Neural cell (in vitro differentiated cells): ENCODE data around the gene HACD2.

Experiments used
- EP300 ChIP-seq: fragments of 450-650 bp; conservative IDR thresholded peaks from 2 replicates; pipeline ENCODE4 v1.6.1; 2014; ENCODE audit warnings: antibody characterized with exemption, mild to moderate bottlenecking, moderate library complexity; ENCODE audit not compliant: poor library complexity, severe bottlenecking
- EZH2 ChIP-seq: fragments of 200-600, 300-800 bp; shearing (Covaris generic), sonication (generic); IDR thresholded peaks from 2 replicates; pipeline ENCODE4 v1.6.1; 2014; ENCODE audit warnings: antibody characterized with exemption, low read length, borderline replicate concordance, mild to moderate bottlenecking; ENCODE audit not compliant: insufficient read depth, poor library complexity, severe bottlenecking
- RAD21 ChIP-seq: fragments of 450-650 bp; conservative IDR thresholded peaks from 2 replicates; pipeline ENCODE4 v1.6.1; 2014; ENCODE audit warnings: antibody characterized with exemption, mild to moderate bottlenecking, moderate library complexity
- TF ChIP-seq, protein P1 (sequence below): IDR thresholded peaks from 2 replicates; pipeline ENCODE4 v1.6.1; 2012; ENCODE audit warnings: borderline replicate concordance
- TF ChIP-seq, protein P2 (sequence below): fragments of 450-650 bp; IDR thresholded peaks from 2 replicates; pipeline ENCODE4 v1.5.1; 2014; ENCODE audit warnings: antibody characterized with exemption, mild to moderate bottlenecking, moderate library complexity; ENCODE audit not compliant: poor library complexity, severe bottlenecking

DNA sequence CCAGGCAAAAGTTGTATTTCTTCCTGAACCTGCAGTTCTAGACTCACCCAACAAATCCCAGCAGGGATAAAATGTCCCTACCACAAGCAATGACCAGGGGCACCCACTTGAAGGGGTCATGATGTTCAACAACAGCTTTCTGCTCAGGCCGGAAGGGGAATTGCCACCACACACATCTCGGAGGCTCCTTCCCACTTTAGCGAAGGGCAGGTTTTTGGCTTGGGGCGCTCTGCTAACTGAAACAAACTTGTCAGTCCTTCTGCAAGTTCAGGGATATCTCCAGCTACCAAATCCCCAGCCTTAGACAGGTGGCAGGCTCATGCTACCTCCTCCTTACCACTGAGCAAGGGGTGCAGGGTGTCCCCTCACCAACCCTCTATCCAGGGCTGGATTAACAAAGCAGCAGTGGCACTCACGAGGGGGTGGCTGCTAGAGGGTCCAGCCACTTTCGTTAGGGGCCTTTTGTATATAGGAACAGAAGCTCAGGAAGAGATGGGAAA is 138.2 kb downstream of the HACD2 start:
- TF ChIP-seq, protein P1, sequence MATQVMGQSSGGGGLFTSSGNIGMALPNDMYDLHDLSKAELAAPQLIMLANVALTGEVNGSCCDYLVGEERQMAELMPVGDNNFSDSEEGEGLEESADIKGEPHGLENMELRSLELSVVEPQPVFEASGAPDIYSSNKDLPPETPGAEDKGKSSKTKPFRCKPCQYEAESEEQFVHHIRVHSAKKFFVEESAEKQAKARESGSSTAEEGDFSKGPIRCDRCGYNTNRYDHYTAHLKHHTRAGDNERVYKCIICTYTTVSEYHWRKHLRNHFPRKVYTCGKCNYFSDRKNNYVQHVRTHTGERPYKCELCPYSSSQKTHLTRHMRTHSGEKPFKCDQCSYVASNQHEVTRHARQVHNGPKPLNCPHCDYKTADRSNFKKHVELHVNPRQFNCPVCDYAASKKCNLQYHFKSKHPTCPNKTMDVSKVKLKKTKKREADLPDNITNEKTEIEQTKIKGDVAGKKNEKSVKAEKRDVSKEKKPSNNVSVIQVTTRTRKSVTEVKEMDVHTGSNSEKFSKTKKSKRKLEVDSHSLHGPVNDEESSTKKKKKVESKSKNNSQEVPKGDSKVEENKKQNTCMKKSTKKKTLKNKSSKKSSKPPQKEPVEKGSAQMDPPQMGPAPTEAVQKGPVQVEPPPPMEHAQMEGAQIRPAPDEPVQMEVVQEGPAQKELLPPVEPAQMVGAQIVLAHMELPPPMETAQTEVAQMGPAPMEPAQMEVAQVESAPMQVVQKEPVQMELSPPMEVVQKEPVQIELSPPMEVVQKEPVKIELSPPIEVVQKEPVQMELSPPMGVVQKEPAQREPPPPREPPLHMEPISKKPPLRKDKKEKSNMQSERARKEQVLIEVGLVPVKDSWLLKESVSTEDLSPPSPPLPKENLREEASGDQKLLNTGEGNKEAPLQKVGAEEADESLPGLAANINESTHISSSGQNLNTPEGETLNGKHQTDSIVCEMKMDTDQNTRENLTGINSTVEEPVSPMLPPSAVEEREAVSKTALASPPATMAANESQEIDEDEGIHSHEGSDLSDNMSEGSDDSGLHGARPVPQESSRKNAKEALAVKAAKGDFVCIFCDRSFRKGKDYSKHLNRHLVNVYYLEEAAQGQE = no peak
- TF ChIP-seq, protein P2, sequence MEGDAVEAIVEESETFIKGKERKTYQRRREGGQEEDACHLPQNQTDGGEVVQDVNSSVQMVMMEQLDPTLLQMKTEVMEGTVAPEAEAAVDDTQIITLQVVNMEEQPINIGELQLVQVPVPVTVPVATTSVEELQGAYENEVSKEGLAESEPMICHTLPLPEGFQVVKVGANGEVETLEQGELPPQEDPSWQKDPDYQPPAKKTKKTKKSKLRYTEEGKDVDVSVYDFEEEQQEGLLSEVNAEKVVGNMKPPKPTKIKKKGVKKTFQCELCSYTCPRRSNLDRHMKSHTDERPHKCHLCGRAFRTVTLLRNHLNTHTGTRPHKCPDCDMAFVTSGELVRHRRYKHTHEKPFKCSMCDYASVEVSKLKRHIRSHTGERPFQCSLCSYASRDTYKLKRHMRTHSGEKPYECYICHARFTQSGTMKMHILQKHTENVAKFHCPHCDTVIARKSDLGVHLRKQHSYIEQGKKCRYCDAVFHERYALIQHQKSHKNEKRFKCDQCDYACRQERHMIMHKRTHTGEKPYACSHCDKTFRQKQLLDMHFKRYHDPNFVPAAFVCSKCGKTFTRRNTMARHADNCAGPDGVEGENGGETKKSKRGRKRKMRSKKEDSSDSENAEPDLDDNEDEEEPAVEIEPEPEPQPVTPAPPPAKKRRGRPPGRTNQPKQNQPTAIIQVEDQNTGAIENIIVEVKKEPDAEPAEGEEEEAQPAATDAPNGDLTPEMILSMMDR = no peak
- TF ChIP-seq RAD21 = no peak
- no peak for TF ChIP-seq EP300
- no peak for TF ChIP-seq EZH2
